Smooth muscle cell of the brain vasculature (primary cell): ENCODE measurements around the gene CCDC88C.

Source experiments
- DNase-seq: peaks from one replicate; pipeline ENCODE4 v3.0.0-alpha.2; 2012; ENCODE audit warnings: low read depth, low spot score

CCDC88C gene

GRCh38 chr14:91350483-91350812 is 67.2 kb downstream of the CCDC88C start:
- DNase-seq = no peak

- no peak for DNase-seq
Observed at GRCh38 chr14:91349481-91350074, 68.0 kb downstream of the CCDC88C start.

- DNase-seq = no peak
Observed at GRCh38 chr14:91348845-91349465, 68.7 kb downstream of the CCDC88C start.

GRCh38 chr14:91346838-91347173 is 70.8 kb downstream of the CCDC88C start:
- no peak for DNase-seq

- DNase-seq = no peak
Observed at GRCh38 chr14:91344096-91344495, 73.5 kb downstream of the CCDC88C start.

GRCh38 chr14:91343051-91343450 is 74.6 kb downstream of the CCDC88C start:
- no peak for DNase-seq

GRCh38 chr14:91342206-91342760 is 75.3 kb downstream of the CCDC88C start:
- no peak for DNase-seq

GRCh38 chr14:91341751-91342154 is 75.9 kb downstream of the CCDC88C start:
- DNase-seq = no peak

- no peak for DNase-seq
Observed at GRCh38 chr14:91341334-91341733, 76.3 kb downstream of the CCDC88C start.

GRCh38 chr14:91339671-91340369 is 77.8 kb downstream of the CCDC88C start:
- no peak for DNase-seq

- no peak for DNase-seq
Observed at GRCh38 chr14:91339076-91339475, 78.5 kb downstream of the CCDC88C start.

- DNase-seq = no peak
Observed at GRCh38 chr14:91338379-91338778, 79.2 kb downstream of the CCDC88C start.

GRCh38 chr14:91337699-91338335 is 79.8 kb downstream of the CCDC88C start:
- no peak for DNase-seq

GRCh38 chr14:91336093-91336450 is 81.5 kb downstream of the CCDC88C start:
- no peak for DNase-seq

- no peak for DNase-seq
Observed at GRCh38 chr14:91335191-91336092, 82.2 kb downstream of the CCDC88C start.

GRCh38 chr14:91333650-91334039 is 84.0 kb downstream of the CCDC88C start:
- no peak for DNase-seq

- no peak for DNase-seq
Observed at GRCh38 chr14:91332986-91333649, 84.5 kb downstream of the CCDC88C start.

GRCh38 chr14:91332171-91332985 is 85.2 kb downstream of the CCDC88C start:
- no peak for DNase-seq

- DNase-seq = no peak
Observed at GRCh38 chr14:91331721-91332120, 85.9 kb downstream of the CCDC88C start.

- no peak for DNase-seq
Observed at GRCh38 chr14:91330856-91331255, 86.8 kb downstream of the CCDC88C start.
